Measurements from ENCODE around the gene MTSS2. TPM values are rescaled to one million over a fixed set of nuclear protein-coding genes. Genes with fewer than 3 reads are reported as not detected.

The MTSS2 gene
- polyA plus RNA-seq, 1 experiment: 57.9 TPM

DNA sequence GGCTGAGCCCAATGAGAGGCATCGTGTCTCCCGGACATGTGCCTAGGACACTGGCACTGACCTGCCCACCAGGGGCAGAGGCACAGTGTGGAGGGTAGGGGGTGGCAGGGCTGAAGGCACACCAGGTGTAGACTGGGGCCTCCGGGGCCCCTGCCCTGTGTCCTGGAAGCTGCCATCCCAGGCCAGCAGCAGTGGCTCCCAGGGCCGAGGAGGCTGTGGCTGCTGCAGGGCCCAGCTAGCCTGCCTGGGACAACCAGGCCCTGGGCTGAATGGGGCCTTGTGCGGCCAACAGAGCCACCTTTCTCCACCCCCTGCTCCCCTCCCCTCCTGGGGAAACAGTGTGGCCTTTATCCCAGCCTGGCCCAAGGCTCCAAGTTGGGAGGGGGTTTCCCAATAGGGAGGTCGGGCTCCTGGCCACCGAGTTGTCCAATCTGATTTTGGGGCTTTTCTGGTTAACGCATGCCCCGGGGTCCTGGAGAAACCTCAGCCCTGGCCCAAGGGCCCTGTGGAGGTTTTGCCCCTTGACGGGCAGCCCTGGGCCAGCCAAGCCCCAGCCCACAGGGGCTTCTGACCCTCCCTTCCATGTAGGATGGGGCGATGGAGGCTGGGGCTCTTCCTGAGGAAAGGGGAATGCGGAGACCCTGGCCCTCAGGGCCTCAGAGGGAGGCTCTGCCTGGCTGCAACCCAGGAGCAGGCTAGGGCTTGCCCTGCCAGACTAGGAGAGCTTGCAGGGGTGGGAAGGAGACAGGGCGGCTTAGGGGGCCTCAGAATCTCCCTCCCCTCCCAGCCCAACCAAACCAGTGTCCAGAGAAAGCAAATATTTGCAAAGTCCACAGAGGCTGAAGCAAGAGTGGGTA lies 4.2 kb downstream of the MTSS2 start:
- peak overlapping the region; percentile 18 for H3K4me3 ChIP-seq (ENCODE audit: low read depth, low read length)
- peak overlapping the region; percentile 21 for H3K27ac ChIP-seq (ENCODE audit: low read depth, low read length)
- ChIA-PET CTCF (interaction anchor here (0.8 to 4.4 kb wide), 6 partner anchors 57 to 90 kb away, joined by 3 to 68 read pairs (median 14); no protein-coding TSS in a partner anchor), POLR2A (no interaction called here)
- H3K27me3 ChIP-seq (ENCODE audit: control insufficient read depth, insufficient read depth, low read length): no peaks in the 10 kb centered on the region
- H3K9me3 ChIP-seq (ENCODE audit: control insufficient read depth, insufficient read depth, low read length): no peaks in the 10 kb centered on the region; the same call in 1 of the 2 replicates
- TF ChIP-seq, protein P1, sequence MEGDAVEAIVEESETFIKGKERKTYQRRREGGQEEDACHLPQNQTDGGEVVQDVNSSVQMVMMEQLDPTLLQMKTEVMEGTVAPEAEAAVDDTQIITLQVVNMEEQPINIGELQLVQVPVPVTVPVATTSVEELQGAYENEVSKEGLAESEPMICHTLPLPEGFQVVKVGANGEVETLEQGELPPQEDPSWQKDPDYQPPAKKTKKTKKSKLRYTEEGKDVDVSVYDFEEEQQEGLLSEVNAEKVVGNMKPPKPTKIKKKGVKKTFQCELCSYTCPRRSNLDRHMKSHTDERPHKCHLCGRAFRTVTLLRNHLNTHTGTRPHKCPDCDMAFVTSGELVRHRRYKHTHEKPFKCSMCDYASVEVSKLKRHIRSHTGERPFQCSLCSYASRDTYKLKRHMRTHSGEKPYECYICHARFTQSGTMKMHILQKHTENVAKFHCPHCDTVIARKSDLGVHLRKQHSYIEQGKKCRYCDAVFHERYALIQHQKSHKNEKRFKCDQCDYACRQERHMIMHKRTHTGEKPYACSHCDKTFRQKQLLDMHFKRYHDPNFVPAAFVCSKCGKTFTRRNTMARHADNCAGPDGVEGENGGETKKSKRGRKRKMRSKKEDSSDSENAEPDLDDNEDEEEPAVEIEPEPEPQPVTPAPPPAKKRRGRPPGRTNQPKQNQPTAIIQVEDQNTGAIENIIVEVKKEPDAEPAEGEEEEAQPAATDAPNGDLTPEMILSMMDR (IDR thresholded peaks at IDR 0.05; ENCODE audit: low read depth, low read length): no peak
- no peak for DNase-seq (ENCODE audit: low read depth, low spot score)

DNA sequence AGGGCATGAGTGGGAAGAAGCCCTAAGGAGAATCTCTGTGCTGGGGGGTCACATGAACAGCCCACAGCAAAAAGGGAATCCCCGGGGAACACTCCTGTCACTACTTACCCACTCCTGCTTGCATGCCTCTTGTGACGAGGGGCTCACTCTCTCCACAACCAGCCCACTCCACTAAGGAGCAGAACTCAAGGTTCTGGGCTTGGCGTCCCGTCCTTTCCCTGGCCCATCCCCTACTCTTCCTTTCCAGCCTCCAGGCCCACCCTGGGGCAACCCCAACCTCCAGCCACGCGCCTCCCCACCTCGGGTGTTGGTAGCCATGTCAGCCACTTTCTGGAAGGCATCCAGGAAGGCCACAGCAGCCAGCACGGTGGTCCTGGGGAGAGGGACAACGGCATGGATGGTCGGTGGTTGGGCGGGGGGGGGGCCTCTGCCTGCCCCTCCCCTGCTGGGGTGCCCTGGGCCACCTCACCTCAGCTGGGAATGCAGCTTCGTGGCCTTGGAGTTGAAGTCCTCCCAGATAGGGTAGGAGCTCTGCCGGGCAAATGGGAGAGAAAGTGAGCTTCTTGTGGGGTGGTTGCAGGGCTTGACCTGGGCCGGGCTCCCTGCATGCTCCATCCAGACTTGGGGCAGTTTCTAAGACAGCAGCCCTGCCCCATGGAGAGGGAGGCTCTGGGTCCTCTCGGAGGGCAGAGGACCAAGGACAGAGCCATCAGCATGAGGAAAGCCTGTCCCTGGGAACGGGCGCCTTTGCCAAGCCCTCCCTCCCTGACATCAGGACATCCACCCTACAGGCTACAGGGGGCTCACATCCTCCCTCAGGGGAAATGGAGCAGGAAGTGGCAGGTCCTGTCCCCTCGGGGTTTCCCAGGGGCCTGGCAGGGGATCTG lies 5.1 kb downstream of the MTSS2 start:
- Histone ChIP-seq H3K27ac (ENCODE audit: low read depth, low read length) (no peak overlapping the region), H3K27me3 (ENCODE audit: control insufficient read depth, insufficient read depth, low read length) (no peaks in the 10 kb centered on the region), H3K4me3 (ENCODE audit: low read depth, low read length) (no peak overlapping the region; the same call in 1 of the 2 replicates), H3K9me3 (ENCODE audit: control insufficient read depth, insufficient read depth, low read length) (no peaks in the 10 kb centered on the region; the same call in 1 of the 2 replicates)
- TF ChIP-seq, protein P1 (IDR thresholded peaks at IDR 0.05; ENCODE audit: low read depth, low read length): no peak
- CTCF ChIA-PET: interaction anchor here (1.4 to 3.9 kb wide), 3 partner anchors 58 to 90 kb away, joined by 4 to 68 read pairs (median 17); no protein-coding TSS in a partner anchor
- no peak for DNase-seq (ENCODE audit: low read depth, low spot score)
- POLR2A ChIA-PET: no interaction called here

DNA sequence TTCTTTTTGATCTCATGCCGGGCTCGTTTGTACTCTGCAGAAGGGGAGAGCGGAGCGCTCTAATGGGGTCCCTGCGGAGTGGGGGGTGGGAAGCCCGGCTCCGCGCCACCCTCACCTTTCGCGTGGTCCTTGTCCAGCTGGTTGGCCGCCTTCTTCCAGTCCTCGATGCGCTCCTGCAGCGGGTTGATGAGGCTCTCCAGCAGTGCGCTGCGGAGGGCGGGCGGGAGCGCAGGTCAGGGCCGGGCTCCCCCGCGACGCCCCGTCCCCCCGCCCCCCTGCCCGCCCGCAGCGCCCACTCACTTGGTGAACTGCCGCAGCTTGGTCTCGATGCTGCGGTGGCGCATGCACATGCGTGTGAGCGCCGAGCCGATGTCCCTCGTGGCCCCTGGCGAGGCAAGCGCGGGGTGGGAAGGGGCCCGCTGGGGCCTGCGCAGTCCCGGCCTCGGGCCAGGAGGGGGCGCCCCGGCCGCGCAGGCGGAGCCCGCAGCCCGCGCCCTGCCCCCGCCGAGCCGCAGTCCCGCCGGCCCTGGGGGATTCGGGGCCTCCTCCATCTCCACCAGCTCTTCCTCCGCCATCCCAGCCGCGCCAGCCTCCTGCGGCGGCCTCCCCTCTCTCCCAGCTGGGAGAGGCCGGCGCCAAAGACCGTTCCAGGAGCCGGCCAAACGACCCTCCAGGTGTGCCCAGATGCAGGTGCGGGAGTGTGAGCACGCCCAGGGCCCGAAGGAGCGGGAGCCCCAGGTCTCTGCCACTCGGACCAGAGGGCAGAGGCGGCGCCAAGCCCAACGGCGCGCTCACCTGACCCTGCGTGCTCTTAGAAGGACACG lies 6.0 kb downstream of the MTSS2 start:
- no peak for DNase-seq (ENCODE audit: low read depth, low spot score)
- Histone ChIP-seq H3K27ac (ENCODE audit: low read depth, low read length) (no peak overlapping the region), H3K9me3 (ENCODE audit: control insufficient read depth, insufficient read depth, low read length) (no peaks in the 10 kb centered on the region; the same call in 1 of the 2 replicates), H3K27me3 (ENCODE audit: control insufficient read depth, insufficient read depth, low read length) (no peaks in the 10 kb centered on the region), H3K4me3 (ENCODE audit: low read depth, low read length) (no peak overlapping the region)
- ChIA-PET CTCF (interaction anchor here (0.8 to 3.9 kb wide), 7 partner anchors 59 to 96 kb away, joined by 3 to 68 read pairs (median 4); no protein-coding TSS in a partner anchor), POLR2A (no interaction called here)
- TF ChIP-seq, protein P1 (IDR thresholded peaks at IDR 0.05; ENCODE audit: low read depth, low read length): peak; percentile 13

DNA sequence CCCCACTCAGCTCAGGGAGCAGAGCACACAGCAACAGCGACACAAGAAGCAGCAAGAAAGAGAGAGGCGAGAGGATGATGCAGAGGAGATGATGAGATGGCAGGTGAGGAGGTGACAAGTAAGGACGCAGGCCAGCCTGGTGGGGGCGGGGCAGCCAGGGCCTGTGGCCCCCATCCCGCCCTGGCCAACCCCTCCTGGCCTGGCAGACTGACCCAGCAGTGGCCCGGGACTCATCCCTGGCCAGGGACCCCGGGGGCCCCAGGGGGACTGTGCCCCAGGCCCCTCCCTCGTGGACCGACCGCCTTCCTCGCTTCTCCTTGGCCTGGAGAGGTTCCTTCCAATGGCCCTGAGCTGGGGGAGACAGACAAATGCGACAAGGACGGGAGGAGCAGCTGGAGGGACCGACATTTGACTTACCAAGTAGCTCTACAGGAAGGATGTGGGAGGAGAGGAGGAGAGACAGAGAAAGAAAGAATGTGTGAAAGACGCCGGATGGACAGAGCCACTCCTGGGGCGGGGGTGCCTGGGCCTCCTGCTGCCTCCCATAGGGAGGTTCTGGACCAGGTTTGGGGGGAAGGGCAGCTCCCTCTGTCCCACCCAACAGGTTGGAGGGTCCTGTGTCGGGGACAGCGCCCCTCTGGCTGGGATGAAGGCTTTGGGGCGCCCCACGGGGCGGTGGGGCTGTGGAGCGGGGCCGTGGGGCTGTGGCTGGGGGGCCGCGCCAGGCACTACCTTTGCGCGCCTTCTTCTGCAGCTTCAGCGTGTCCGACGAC lies 6.8 kb downstream of the MTSS2 start:
- POLR2A ChIA-PET: no interaction called here
- TF ChIP-seq, protein P1 (IDR thresholded peaks at IDR 0.05; ENCODE audit: low read depth, low read length): no peak
- Histone ChIP-seq H3K9me3 (ENCODE audit: control insufficient read depth, insufficient read depth, low read length) (no peaks in the 10 kb centered on the region; the same call in 1 of the 2 replicates), H3K27ac (ENCODE audit: low read depth, low read length) (no peak overlapping the region), H3K4me3 (ENCODE audit: low read depth, low read length) (no peak overlapping the region), H3K27me3 (ENCODE audit: control insufficient read depth, insufficient read depth, low read length) (no peaks in the 10 kb centered on the region)
- DNase-seq (ENCODE audit: low read depth, low spot score): no peak
- CTCF ChIA-PET: interaction anchor here (0.8 to 3.9 kb wide), 7 partner anchors 59 to 97 kb away, joined by 3 to 68 read pairs (median 4); no protein-coding TSS in a partner anchor

All from AG04450 (cell line).